HepG2 (cell line): Measurements from ENCODE around the gene AUP1. TPM values are rescaled to one million over a fixed set of nuclear protein-coding genes. Genes with fewer than 3 reads are reported as not detected.

ENCODE experiments used
- ARID2 ChIP-seq: sonication (generic); formaldehyde crosslinking; IDR thresholded peaks from 2 replicates; pipeline ENCODE4 v1.8.1; 2022; ENCODE audit warnings: mild to moderate bottlenecking, missing genetic modification reagents, borderline replicate concordance
- CCAR2 ChIP-seq: fragments of 200-400 bp; formaldehyde crosslinking; optimal IDR thresholded peaks from 2 replicates; pipeline ENCODE3; 2018; ENCODE audit warnings: low read depth, mild to moderate bottlenecking, low read length, moderate library complexity
- GZF1 ChIP-seq: sonication (generic); formaldehyde crosslinking; IDR thresholded peaks from 2 replicates; pipeline ENCODE4 v1.5.1; 2020; ENCODE audit warnings: mild to moderate bottlenecking, missing genetic modification reagents
- HDAC6 ChIP-seq: fragments of 200-600 bp; sonication (generic); IDR thresholded peaks from 2 replicates; pipeline ENCODE4 v1.7.0; 2017; ENCODE audit warnings: mild to moderate bottlenecking, antibody characterized with exemption, low read length, low read depth
- HOXA5 ChIP-seq: sonication (generic); formaldehyde crosslinking; IDR thresholded peaks from 2 replicates; pipeline ENCODE4 v1.4.0; 2020; ENCODE audit warnings: missing genetic modification reagents
- ISX ChIP-seq: sonication (generic); formaldehyde crosslinking; conservative IDR thresholded peaks from 2 replicates; pipeline ENCODE4 v1.5.0; 2020; ENCODE audit warnings: missing genetic modification reagents
- NFATC3 ChIP-seq: sonication (generic); formaldehyde crosslinking; IDR thresholded peaks from 2 replicates; pipeline ENCODE4 v1.5.1; 2020; ENCODE audit warnings: mild to moderate bottlenecking, missing genetic modification reagents
- NR2F6 ChIP-seq, 2 experiments: IDR thresholded peaks; 2 replicates each; pipeline ENCODE4 v1.6.1; 2016; ENCODE audit warnings: antibody characterized with exemption in 1 of 2, mild to moderate bottlenecking in 1 of 2
- TAF1 ChIP-seq: sonication (generic); formaldehyde crosslinking; IDR thresholded peaks from 2 replicates; pipeline ENCODE4 v1.4.0; 2020; ENCODE audit warnings: missing genetic modification reagents
- U2AF1 ChIP-seq: fragments of 200-400 bp; formaldehyde crosslinking; optimal IDR thresholded peaks from 2 replicates; pipeline ENCODE3; 2017; ENCODE audit warnings: mild to moderate bottlenecking, low read depth, low read length
- UBTF ChIP-seq: sonication (generic); formaldehyde crosslinking; IDR thresholded peaks from 2 replicates; pipeline ENCODE4 v1.4.0; 2020; ENCODE audit warnings: mild to moderate bottlenecking, missing genetic modification reagents
- ZBTB26 ChIP-seq: IDR thresholded peaks from 2 replicates; pipeline ENCODE4 v1.6.1; 2016; ENCODE audit warnings: missing compliant biosample characterization, missing genetic modification reagents, borderline replicate concordance
- ZBTB33 ChIP-seq: sonication (generic); formaldehyde crosslinking; IDR thresholded peaks from 2 replicates; pipeline ENCODE4 v1.4.0; 2020; ENCODE audit warnings: missing genetic modification reagents
- ZBTB42 ChIP-seq: sonication (generic); formaldehyde crosslinking; IDR thresholded peaks from 2 replicates; pipeline ENCODE4 v1.5.0; 2020; ENCODE audit warnings: mild to moderate bottlenecking, missing genetic modification reagents
- ZBTB44 ChIP-seq: sonication (generic); formaldehyde crosslinking; IDR thresholded peaks from 2 replicates; pipeline ENCODE4 v1.4.0; 2020; ENCODE audit warnings: missing genetic modification reagents
- ZNF30 ChIP-seq: sonication (generic); formaldehyde crosslinking; IDR thresholded peaks from 2 replicates; pipeline ENCODE4 v1.5.0; 2020; ENCODE audit warnings: mild to moderate bottlenecking, missing genetic modification reagents
- ZNF570 ChIP-seq: sonication (generic); formaldehyde crosslinking; IDR thresholded peaks from 2 replicates; pipeline ENCODE4 v1.4.0; 2020; ENCODE audit warnings: mild to moderate bottlenecking, missing genetic modification reagents, borderline replicate concordance
- ZNF710 ChIP-seq: sonication (generic); formaldehyde crosslinking; IDR thresholded peaks from 2 replicates; pipeline ENCODE4 v1.5.0; 2020; ENCODE audit warnings: mild to moderate bottlenecking, missing genetic modification reagents, borderline replicate concordance
- ZNF878 ChIP-seq: sonication (generic); formaldehyde crosslinking; IDR thresholded peaks from 2 replicates; pipeline ENCODE4 v1.8.1; 2023; ENCODE audit warnings: mild to moderate bottlenecking, missing genetic modification reagents, moderate library complexity
- polyA plus RNA-seq, 8 experiments: library from polyadenylated mRNA; depleted of rRNA in 3 of 8; stranded (reverse) in 7 of 8; unstranded in 1 of 8; fragments of >200 nt; fragmentation: Illumina TruSeq in 4 of 8; extraction: Trizol in 4 of 8; gene quantifications; 2 replicates each; pipeline versions ENCODE4 v1.2.1 to v1.2.3, GENCODE V29; 2011 to 2016; ENCODE audit warnings: low read depth in 4 of 8, missing spikeins in 1 of 8, mixed read lengths in 1 of 8; ENCODE audit not compliant: insufficient read depth in 1 of 8
- total RNA-seq, 5 experiments: library from RNA; depleted of rRNA; stranded (reverse); fragments of >200 nt; fragmentation: Illumina TruSeq; extraction: Trizol; gene quantifications; 2 replicates each; pipeline ENCODE4 v1.2.3, GENCODE V29; 2016; ENCODE audit warnings: low read depth in 1 of 5

Gene AUP1
- total and polyA plus RNA-seq, 2 of the 13 experiments (the other 11 are each of a cell fraction or from before 2014, with no cell fraction given): 174 to 267 TPM

GRCh38 chr2:74525717-74526648, 3.5 kb downstream of the AUP1 start, which contains the start of gene DQX1 (continued):
- TF ChIP-seq HOXA5 (CRISPR knock-in tag): no peak
- TF ChIP-seq ISX (CRISPR knock-in tag): no peak
- peak; percentile 78 for TF ChIP-seq TAF1
- peak; percentile 56 for TF ChIP-seq CCAR2
- peak; percentile 86; the same call in 1 of the 2 replicates for TF ChIP-seq ZBTB42 (CRISPR knock-in tag)
- no peak for TF ChIP-seq GZF1 (CRISPR knock-in tag)
- no peak for TF ChIP-seq ZNF30
- no peak for TF ChIP-seq ZBTB44
- no peak for TF ChIP-seq HDAC6
- peak; percentile 46; the same call in 1 of the 2 replicates for TF ChIP-seq UBTF (CRISPR knock-in tag)
- TF ChIP-seq ARID2: no peak
- TF ChIP-seq ZNF570 (CRISPR knock-in tag): no peak
- TF ChIP-seq NR2F6 (IDR thresholded peaks at IDR 0.05): no peak
- TF ChIP-seq NR2F6 (CRISPR knock-in tag; IDR thresholded peaks at IDR 0.05): peak; percentile 64; the same call in 1 of the 2 replicates
- TF ChIP-seq ZBTB33 (CRISPR knock-in tag): peak; percentile 13; the same call in 1 of the 2 replicates
- no peak; the same call in 1 of the 2 replicates for TF ChIP-seq ZNF710 (CRISPR knock-in tag)
- peak; percentile 52; the same call in 1 of the 2 replicates for TF ChIP-seq ZNF878 (CRISPR knock-in tag)
- no peak for TF ChIP-seq NFATC3 (CRISPR knock-in tag)
- no peak for TF ChIP-seq U2AF1
- peak; percentile 52; the same call in 1 of the 2 replicates for TF ChIP-seq ZBTB26
